ENCODE data around the gene HPS1. TPM values are rescaled to one million over a fixed set of nuclear protein-coding genes. Genes with fewer than 3 reads are reported as not detected.
A peak's percentile ranks its signal among the peaks of the same experiment; 100 is the strongest.

The HPS1 gene
- total RNA-seq, 1 donor from 2014 or later: 42.7 TPM

DNA sequence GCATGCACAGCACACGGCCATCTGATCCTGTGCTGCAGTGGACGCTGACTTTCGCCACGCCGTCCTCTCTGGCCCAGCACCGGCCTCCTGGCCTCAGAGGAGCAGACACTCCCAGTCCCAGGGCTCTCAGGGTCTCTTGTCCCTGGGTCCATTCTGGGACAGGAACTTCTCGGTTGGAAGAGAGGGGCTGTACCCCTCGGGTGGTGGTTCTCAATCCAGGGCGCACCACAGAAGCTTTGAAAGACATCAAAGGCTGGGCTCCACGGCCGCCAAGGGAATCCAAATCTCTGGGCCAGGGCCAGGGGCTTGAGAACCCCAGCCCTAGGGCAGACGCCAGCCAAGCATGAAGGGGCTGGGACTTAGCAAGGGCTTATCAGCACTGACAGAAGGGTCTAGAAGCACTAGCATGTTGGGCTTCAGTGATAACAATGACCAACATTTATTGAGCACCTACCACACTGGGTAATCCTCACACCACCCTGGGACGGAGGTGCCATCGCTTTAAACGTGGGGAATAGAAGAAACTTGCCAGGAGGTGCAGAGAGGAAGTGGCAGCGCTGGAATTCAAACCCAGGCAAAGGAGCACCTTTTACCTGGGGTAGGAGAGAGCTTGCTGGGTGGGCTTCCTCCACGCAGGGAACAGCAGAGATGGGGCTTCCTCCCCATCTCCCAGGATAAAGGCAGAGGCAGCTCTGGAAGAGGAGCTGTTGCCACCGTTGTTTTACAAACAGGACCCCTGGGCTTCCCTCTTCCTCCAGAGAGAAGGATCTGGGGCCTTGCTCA is 29.9 kb downstream of the HPS1 start:
- H3K36me3 ChIP-seq: peaks cover 31 to 36% of the 10 kb centered on the region in 2 donors
- H3K4me3 ChIP-seq: no peak overlapping the region
- peaks cover 3 to 7% of the 10 kb centered on the region in 2 donors for H3K4me1 ChIP-seq
- no peak overlapping the region for H3K27ac ChIP-seq
- H3K9me3 ChIP-seq: no peaks in the 10 kb centered on the region
- TF ChIP-seq, protein P1, sequence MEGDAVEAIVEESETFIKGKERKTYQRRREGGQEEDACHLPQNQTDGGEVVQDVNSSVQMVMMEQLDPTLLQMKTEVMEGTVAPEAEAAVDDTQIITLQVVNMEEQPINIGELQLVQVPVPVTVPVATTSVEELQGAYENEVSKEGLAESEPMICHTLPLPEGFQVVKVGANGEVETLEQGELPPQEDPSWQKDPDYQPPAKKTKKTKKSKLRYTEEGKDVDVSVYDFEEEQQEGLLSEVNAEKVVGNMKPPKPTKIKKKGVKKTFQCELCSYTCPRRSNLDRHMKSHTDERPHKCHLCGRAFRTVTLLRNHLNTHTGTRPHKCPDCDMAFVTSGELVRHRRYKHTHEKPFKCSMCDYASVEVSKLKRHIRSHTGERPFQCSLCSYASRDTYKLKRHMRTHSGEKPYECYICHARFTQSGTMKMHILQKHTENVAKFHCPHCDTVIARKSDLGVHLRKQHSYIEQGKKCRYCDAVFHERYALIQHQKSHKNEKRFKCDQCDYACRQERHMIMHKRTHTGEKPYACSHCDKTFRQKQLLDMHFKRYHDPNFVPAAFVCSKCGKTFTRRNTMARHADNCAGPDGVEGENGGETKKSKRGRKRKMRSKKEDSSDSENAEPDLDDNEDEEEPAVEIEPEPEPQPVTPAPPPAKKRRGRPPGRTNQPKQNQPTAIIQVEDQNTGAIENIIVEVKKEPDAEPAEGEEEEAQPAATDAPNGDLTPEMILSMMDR (IDR thresholded peaks at IDR 0.05): no peak
- intact Hi-C loops (cut with DNase I): loop anchor here (5.0 kb wide), 1 partner anchor 154 kb away; no protein-coding TSS in a partner anchor
- DNase-seq (ENCODE audit: low spot score in 2 of 2): peak in 1 of 2 donors; percentile 56
- H3K27me3 ChIP-seq: no peaks in the 10 kb centered on the region

DNA sequence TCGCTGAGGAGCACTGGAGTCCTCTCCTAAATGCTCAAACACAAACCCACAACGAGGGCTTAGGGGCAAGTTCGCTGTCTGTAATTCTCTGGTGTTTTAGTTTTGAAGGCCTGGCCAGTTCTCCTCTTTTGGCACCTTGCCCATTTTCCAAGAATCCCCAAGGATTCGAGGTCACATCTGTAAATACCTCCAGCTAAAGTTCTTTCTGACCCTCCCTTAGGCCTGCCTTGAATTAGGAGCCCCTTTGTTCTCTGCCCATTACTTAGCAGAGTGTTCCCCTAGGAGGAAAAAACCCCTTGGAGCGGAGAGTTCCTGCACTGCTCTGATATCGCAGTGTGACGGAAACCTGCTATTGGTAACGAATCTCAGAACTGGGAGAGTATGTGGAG is 31.0 kb downstream of the HPS1 start:
- DNase-seq (ENCODE audit: low spot score in 2 of 2): peak in 1 of 2 donors; percentile 46
- H3K4me1 ChIP-seq: peaks cover 3 to 7% of the 10 kb centered on the region in 2 donors
- intact Hi-C loops (cut with DNase I): loop anchor here (2.0 to 5.0 kb wide), 2 partner anchors 31 to 153 kb away; partner anchors contain the start of gene HPS1
- peaks cover 22 to 36% of the 10 kb centered on the region in 2 donors for H3K36me3 ChIP-seq
- no peaks in the 10 kb centered on the region for H3K27me3 ChIP-seq
- H3K4me3 ChIP-seq: peak overlapping the region in 1 of 2 donors; percentile 84
- no peaks in the 10 kb centered on the region for H3K9me3 ChIP-seq
- TF ChIP-seq, protein P1 (IDR thresholded peaks at IDR 0.05): no peak
- H3K27ac ChIP-seq: peak overlapping the region; percentile 69 to 72

DNA sequence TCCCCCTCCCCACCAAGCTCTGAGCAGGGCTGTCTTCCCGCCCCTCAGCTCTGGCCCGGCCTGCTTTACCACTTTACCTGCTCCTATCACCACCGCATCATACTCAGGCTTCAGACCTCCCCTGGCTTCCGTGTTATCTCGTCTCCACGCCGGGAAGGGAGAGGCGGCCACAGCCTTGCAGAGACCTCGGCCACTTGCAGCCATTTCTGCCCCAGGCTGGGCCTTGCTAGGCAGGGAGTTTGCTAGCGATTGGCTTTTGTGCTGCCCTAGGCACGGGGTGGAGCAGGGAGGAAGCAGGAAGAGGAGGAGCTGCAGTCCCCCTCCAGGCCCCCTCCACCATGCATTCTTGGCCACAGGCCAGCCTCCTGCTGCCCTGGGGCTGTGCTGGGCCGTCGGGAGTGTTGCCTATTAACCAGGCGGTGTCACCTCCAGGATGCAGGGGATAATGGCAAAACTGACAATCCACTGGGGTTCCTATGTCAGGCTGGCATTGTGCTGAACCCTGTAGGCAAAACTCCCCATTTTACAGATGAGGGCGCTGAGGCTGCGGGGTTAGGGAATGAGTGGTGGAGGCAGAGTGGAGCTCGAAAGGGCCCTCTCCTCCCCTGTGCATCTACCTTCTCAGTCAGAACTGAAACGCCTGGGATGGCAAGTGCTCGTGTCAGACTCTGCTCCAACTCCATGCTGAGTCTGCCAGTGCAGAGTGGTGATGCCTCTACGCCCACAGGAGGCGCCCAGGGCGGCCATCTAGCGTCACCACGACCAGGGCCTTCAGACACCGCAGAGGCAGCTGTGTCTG is 31.6 kb downstream of the HPS1 start, which contains the start of gene PYROXD2:
TSS of gene PYROXD2 (minus strand) at position 251 of the 799 bp plus-strand sequence. CDS start at position 204, 47 bp downstream.
- H3K27ac ChIP-seq: peak within 1 kb of the TSS; percentile 69 to 72
- intact Hi-C loops (cut with DNase I): loop anchor here (2.0 to 5.0 kb wide), 2 partner anchors 32 to 153 kb away; partner anchors contain the start of gene HPS1
- DNase-seq (ENCODE audit: low spot score in 2 of 2): peak; percentile 61 to 95
- no peaks in the 10 kb centered on the region for H3K9me3 ChIP-seq
- H3K4me3 ChIP-seq: peak within 1 kb of the TSS; percentile 59 to 84
- TF ChIP-seq, protein P1 (IDR thresholded peaks at IDR 0.05): peak in 1 of 3 experiments; percentile 2
- peaks cover 3 to 7% of the 10 kb centered on the region in 2 donors for H3K4me1 ChIP-seq
- H3K36me3 ChIP-seq: peaks cover 18 to 32% of the 10 kb centered on the region in 2 donors
- no peaks in the 10 kb centered on the region for H3K27me3 ChIP-seq

DNA sequence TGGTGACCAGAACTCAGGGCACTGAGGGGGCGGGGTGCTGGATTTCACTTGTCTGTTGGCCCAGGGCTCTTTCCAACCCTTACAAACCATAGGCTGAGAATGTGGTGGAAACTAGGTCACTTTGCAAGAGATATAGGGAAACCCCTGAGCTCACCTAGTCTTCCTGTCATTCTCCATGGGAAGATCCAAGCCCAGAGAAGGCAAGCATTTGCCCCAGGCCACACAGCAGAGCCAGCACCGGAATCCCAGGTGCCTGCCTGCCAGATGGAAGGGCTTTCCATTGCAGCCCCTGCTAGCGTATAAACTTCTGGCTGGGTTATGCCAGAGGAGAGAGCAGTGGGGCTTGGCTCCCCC is 32.2 kb downstream of the HPS1 start:
- H3K9me3 ChIP-seq: no peaks in the 10 kb centered on the region
- peak overlapping the region; percentile 59 to 84 for H3K4me3 ChIP-seq
- peaks cover 3 to 7% of the 10 kb centered on the region in 2 donors for H3K4me1 ChIP-seq
- H3K36me3 ChIP-seq: peaks cover 12 to 27% of the 10 kb centered on the region in 2 donors
- intact Hi-C loops (cut with DNase I): loop anchor here (2.0 kb wide), 1 partner anchor 32 kb away; the partner anchor contains the start of gene HPS1
- DNase-seq (ENCODE audit: low spot score in 2 of 2): no peak
- H3K27me3 ChIP-seq: no peaks in the 10 kb centered on the region
- TF ChIP-seq, protein P1 (IDR thresholded peaks at IDR 0.05): no peak
- peak overlapping the region; percentile 69 to 72 for H3K27ac ChIP-seq

DNA sequence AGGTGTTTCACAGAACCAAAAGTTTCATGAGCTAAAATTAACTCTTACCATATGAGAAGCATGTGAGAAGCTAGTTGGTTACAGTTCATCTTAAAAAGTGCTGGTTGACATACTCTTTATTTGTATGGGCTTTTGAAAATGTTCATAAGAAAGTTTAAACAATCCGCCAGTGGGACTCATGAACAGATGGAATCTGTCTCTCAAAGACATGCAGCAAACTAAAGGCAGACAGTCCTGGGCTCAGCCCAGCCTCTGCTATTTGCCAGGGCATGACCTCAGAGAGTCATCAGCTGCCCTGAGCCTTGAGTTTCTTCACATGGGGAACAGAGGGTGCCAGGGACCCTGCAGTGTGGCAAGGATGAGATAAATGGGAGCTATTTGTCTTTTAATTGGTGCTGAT is 35.0 kb downstream of the HPS1 start:
- peaks cover 3 to 7% of the 10 kb centered on the region in 2 donors for H3K4me1 ChIP-seq
- no peak overlapping the region for H3K4me3 ChIP-seq
- H3K27me3 ChIP-seq: no peaks in the 10 kb centered on the region
- TF ChIP-seq, protein P1 (IDR thresholded peaks at IDR 0.05): no peak
- H3K27ac ChIP-seq: no peak overlapping the region
- peaks cover under 1 to 4% of the 10 kb centered on the region in 2 donors for H3K36me3 ChIP-seq
- intact Hi-C loops (cut with DNase I): no loop called here
- no peak for DNase-seq (ENCODE audit: low spot score in 2 of 2)
- no peaks in the 10 kb centered on the region for H3K9me3 ChIP-seq
